ENCODE data around the gene ATF3.

Gene ATF3

GRCh38 chr1:212607206-212607912 is 1.2 kb upstream of the ATF3 start:
- TF ChIP-seq CTCF (conservative IDR thresholded peaks at IDR 0.05; ENCODE audit: control insufficient read depth, insufficient read depth, low read depth, low read length) = no peak
- DNase-seq (ENCODE audit: low read depth) = no peak
- peak overlapping the region; percentile 57 for H3K4me3 ChIP-seq (ENCODE audit: control insufficient read depth, low read depth, low read length)

GRCh38 chr1:212607913-212608391 is 609 bp upstream of the ATF3 start:
- DNase-seq (ENCODE audit: low read depth) = no peak
- TF ChIP-seq CTCF (conservative IDR thresholded peaks at IDR 0.05; ENCODE audit: control insufficient read depth, insufficient read depth, low read depth, low read length) = no peak
- H3K4me3 ChIP-seq (ENCODE audit: control insufficient read depth, low read depth, low read length) = peak overlapping the region; percentile 57

GRCh38 chr1:212608959-212609700 is 569 bp downstream of the ATF3 start:
- TF ChIP-seq CTCF (conservative IDR thresholded peaks at IDR 0.05; ENCODE audit: control insufficient read depth, insufficient read depth, low read depth, low read length) = peak; percentile 28
- H3K4me3 ChIP-seq (ENCODE audit: control insufficient read depth, low read depth, low read length) = peak overlapping the region; percentile 70
- peak; percentile 29 for DNase-seq (ENCODE audit: low read depth)

GRCh38 chr1:212609701-212610574 is 1.4 kb downstream of the ATF3 start:
- H3K4me3 ChIP-seq (ENCODE audit: control insufficient read depth, low read depth, low read length) = peak overlapping the region; percentile 70
- TF ChIP-seq CTCF (conservative IDR thresholded peaks at IDR 0.05; ENCODE audit: control insufficient read depth, insufficient read depth, low read depth, low read length) = no peak
- no peak for DNase-seq (ENCODE audit: low read depth)

- H3K4me3 ChIP-seq (ENCODE audit: control insufficient read depth, low read depth, low read length) = no peak overlapping the region
- no peak for DNase-seq (ENCODE audit: low read depth)
- no peak for TF ChIP-seq CTCF (conservative IDR thresholded peaks at IDR 0.05; ENCODE audit: control insufficient read depth, insufficient read depth, low read depth, low read length)
Measured at GRCh38 chr1:212610575-212610967, 2.0 kb downstream of the ATF3 start.
